Astrocyte (in vitro differentiated cells and primary cell): ENCODE measurements around the gene MEGF11. TPM values are rescaled to one million over a fixed set of nuclear protein-coding genes. Genes with fewer than 3 reads are reported as not detected.

Experiments used
- DNase-seq: peaks from one replicate; pipeline ENCODE4 v3.0.0-alpha.2; 2010; ENCODE audit warnings: low read depth
- FAIRE-seq: peaks from 2 replicates; lab custom pipeline; 2011; peaks lifted over from hg19 to GRCh38; lab: Jason Lieb, UNC
- H2AFZ ChIP-seq: 2 replicates; pipeline ENCODE4 v1.6.0; 2012; ENCODE audit warnings: low read depth, low read length, inconsistent platforms
- H3K27ac ChIP-seq: 2 replicates; pipeline ENCODE4 v1.5.1; 2011; ENCODE audit warnings: low read depth, low read length, inconsistent platforms
- H3K27me3 ChIP-seq: 2 replicates; pipeline ENCODE4 v1.6.0; 2011; ENCODE audit warnings: low read length, inconsistent platforms; ENCODE audit not compliant: insufficient read depth
- H3K36me3 ChIP-seq: 2 replicates; pipeline ENCODE4 v1.5.1; 2011; ENCODE audit warnings: low read length, inconsistent platforms; ENCODE audit not compliant: insufficient read depth
- H3K4me1 ChIP-seq: 2 replicates; pipeline ENCODE4 v1.5.1; 2011; ENCODE audit warnings: low read length, inconsistent platforms; ENCODE audit not compliant: insufficient read depth
- H3K4me2 ChIP-seq: 2 replicates; pipeline ENCODE4 v1.6.0; 2012; ENCODE audit warnings: low read length, inconsistent platforms
- H3K4me3 ChIP-seq: 2 replicates; pipeline ENCODE4 v1.5.1; 2011; ENCODE audit warnings: low read depth, mild to moderate bottlenecking, low read length, inconsistent platforms; ENCODE audit not compliant: insufficient read depth
- H3K79me2 ChIP-seq: 2 replicates; pipeline ENCODE4 v1.6.0; 2012; ENCODE audit warnings: mild to moderate bottlenecking, low read length, inconsistent platforms; ENCODE audit not compliant: insufficient read depth
- H3K9ac ChIP-seq: 2 replicates; pipeline ENCODE4 v1.6.0; 2012; ENCODE audit warnings: mild to moderate bottlenecking, low read length, inconsistent platforms
- H3K9me3 ChIP-seq: 2 replicates; pipeline ENCODE4 v1.5.1; 2012; ENCODE audit warnings: low read depth, mild to moderate bottlenecking, low read length, inconsistent platforms; ENCODE audit not compliant: insufficient read depth
- H4K20me1 ChIP-seq: 2 replicates; pipeline ENCODE4 v1.6.0; 2012; ENCODE audit warnings: low read length, inconsistent platforms; ENCODE audit not compliant: insufficient read depth
- H3K27ac Mint-ChIP-seq: one replicate; pipeline ENCODE4 v1.8.0; 2021; ENCODE audit warnings: mild to moderate bottlenecking, mixed read lengths; ENCODE audit not compliant: unreplicated experiment
- H3K27me3 Mint-ChIP-seq: one replicate; pipeline ENCODE4 v1.8.0; 2021; ENCODE audit warnings: low read depth, mixed read lengths; ENCODE audit not compliant: unreplicated experiment
- H3K36me3 Mint-ChIP-seq: one replicate; pipeline ENCODE4 v1.8.0; 2021; ENCODE audit warnings: low read depth, mixed read lengths; ENCODE audit not compliant: unreplicated experiment
- H3K4me1 Mint-ChIP-seq: one replicate; pipeline ENCODE4 v1.8.0; 2021; ENCODE audit warnings: low read depth, mixed read lengths; ENCODE audit not compliant: unreplicated experiment
- H3K4me3 Mint-ChIP-seq: one replicate; pipeline ENCODE4 v1.8.0; 2021; ENCODE audit warnings: mild to moderate bottlenecking, moderate library complexity, mixed read lengths; ENCODE audit not compliant: unreplicated experiment
- H3K9me3 Mint-ChIP-seq: one replicate; pipeline ENCODE4 v1.8.0; 2021; ENCODE audit warnings: mild to moderate bottlenecking, mixed read lengths; ENCODE audit not compliant: unreplicated experiment
- CTCF ChIP-seq: IDR thresholded peaks from 2 replicates; pipeline ENCODE4 v1.5.1; 2011; ENCODE audit warnings: low read depth, mild to moderate bottlenecking, inconsistent platforms, low read length, moderate library complexity; ENCODE audit not compliant: insufficient read depth
- EZH2 ChIP-seq: IDR thresholded peaks from 2 replicates; pipeline ENCODE4 v1.6.1; 2012; ENCODE audit warnings: mild to moderate bottlenecking, low read length, inconsistent platforms; ENCODE audit not compliant: insufficient read depth
- total RNA-seq: library from RNA; stranded (reverse); gene quantifications from 2 replicates; pipeline ENCODE4 v1.2.1, GENCODE V29; 2021

MEGF11 gene
- total RNA-seq, 1 donor from 2014 or later, result 0.16 TPM

- no peak for FAIRE-seq
Observed at GRCh38 chr15:66017000-66017399, 236.6 kb downstream of the MEGF11 start.

GRCh38 chr15:66016199-66016598 is 237.4 kb downstream of the MEGF11 start:
- TF ChIP-seq CTCF (no peak), EZH2 (no peak)
- DNase-seq, result no peak

More at GRCh38 chr15:66017000-66017399, 236.6 kb downstream of the MEGF11 start:
- no peaks in the 10 kb centered on the region for H3K4me1 ChIP-seq
- Mint-ChIP-seq H3K4me1 (peaks cover 3% of the 10 kb centered on the region), H3K9me3 (no peaks in the 10 kb centered on the region), H3K4me3 (no peak overlapping the region), H3K27me3 (peaks cover 30% of the 10 kb centered on the region), H3K27ac (no peak overlapping the region), H3K36me3 (peaks cover 5% of the 10 kb centered on the region)
- no peak overlapping the region for H3K4me3 ChIP-seq
- H3K27me3 ChIP-seq, result peaks cover 12% of the 10 kb centered on the region
- no peak overlapping the region for H3K27ac ChIP-seq
- DNase-seq, result no peak
- no peaks in the 10 kb centered on the region for H3K36me3 ChIP-seq
- H4K20me1 ChIP-seq, result no peaks in the 10 kb centered on the region
- no peak overlapping the region for H3K4me2 ChIP-seq
- no peak overlapping the region for H2AFZ ChIP-seq
- TF ChIP-seq EZH2, result no peak
- no peak for TF ChIP-seq CTCF
- no peaks in the 10 kb centered on the region for H3K79me2 ChIP-seq
- peaks cover 2% of the 10 kb centered on the region for H3K9me3 ChIP-seq
- H3K9ac ChIP-seq, result no peak overlapping the region

GRCh38 chr15:66014635-66015182 is 238.8 kb downstream of the MEGF11 start:
- H3K27me3 ChIP-seq, result peaks cover 7% of the 10 kb centered on the region
- H3K4me1 ChIP-seq, result no peaks in the 10 kb centered on the region
- peaks cover 5% of the 10 kb centered on the region for H3K36me3 Mint-ChIP-seq
- FAIRE-seq (no peak), DNase-seq (no peak)
- H3K4me2 ChIP-seq, result no peak overlapping the region
- no peak overlapping the region for H3K4me3 ChIP-seq
- peaks cover 2% of the 10 kb centered on the region for H3K9me3 ChIP-seq
- no peak overlapping the region for H3K4me3 Mint-ChIP-seq
- no peak overlapping the region for H3K27ac Mint-ChIP-seq
- H3K27me3 Mint-ChIP-seq, result peaks cover 18% of the 10 kb centered on the region
- no peaks in the 10 kb centered on the region for H4K20me1 ChIP-seq
- H3K9ac ChIP-seq, result no peak overlapping the region
- no peak overlapping the region for H3K27ac ChIP-seq
- H3K9me3 Mint-ChIP-seq, result no peaks in the 10 kb centered on the region
- no peak overlapping the region for H2AFZ ChIP-seq
- no peaks in the 10 kb centered on the region for H3K36me3 ChIP-seq
- no peak for TF ChIP-seq CTCF
- H3K4me1 Mint-ChIP-seq, result peaks cover 3% of the 10 kb centered on the region
- no peaks in the 10 kb centered on the region for H3K79me2 ChIP-seq

More at GRCh38 chr15:66016199-66016598, 237.4 kb downstream of the MEGF11 start:
- H3K27ac Mint-ChIP-seq, result no peak overlapping the region
- peaks cover 3% of the 10 kb centered on the region for H3K4me1 Mint-ChIP-seq
- H3K9me3 Mint-ChIP-seq, result no peaks in the 10 kb centered on the region
- no peak overlapping the region for H3K4me2 ChIP-seq
- H3K4me3 Mint-ChIP-seq, result no peak overlapping the region
- peaks cover 24% of the 10 kb centered on the region for H3K27me3 Mint-ChIP-seq
- H3K9me3 ChIP-seq, result peaks cover 2% of the 10 kb centered on the region
- H3K79me2 ChIP-seq, result no peaks in the 10 kb centered on the region
- H3K27ac ChIP-seq, result no peak overlapping the region
- H3K27me3 ChIP-seq, result peaks cover 10% of the 10 kb centered on the region
- no peaks in the 10 kb centered on the region for H3K36me3 ChIP-seq
- peaks cover 5% of the 10 kb centered on the region for H3K36me3 Mint-ChIP-seq
- H3K9ac ChIP-seq, result no peak overlapping the region
- no peak overlapping the region for H2AFZ ChIP-seq
- H4K20me1 ChIP-seq, result no peaks in the 10 kb centered on the region
- H3K4me1 ChIP-seq, result no peaks in the 10 kb centered on the region
- H3K4me3 ChIP-seq, result no peak overlapping the region
- FAIRE-seq, result no peak
